Measurements from ENCODE around the gene TBKBP1. TPM values are rescaled to one million over a fixed set of nuclear protein-coding genes. Genes with fewer than 3 reads are reported as not detected.

TBKBP1 gene
- total RNA-seq, 1 donor from 2014 or later, result 6.3 TPM

- Histone ChIP-seq H3K27me3 (ENCODE audit: control insufficient read depth, insufficient read depth, low read length) (no peaks in the 10 kb centered on the region), H3K36me3 (ENCODE audit: control insufficient read depth, insufficient read depth, low read length) (peaks cover 31% of the 10 kb centered on the region), H3K4me3 (ENCODE audit: low read depth, low read length) (no peak overlapping the region)
- FAIRE-seq, result no peak
- no peak for TF ChIP-seq CTCF (IDR thresholded peaks at IDR 0.05; ENCODE audit: insufficient read depth, low read length, severe bottlenecking)
- no peak for DNase-seq (ENCODE audit: low read depth)
These were observed 19.5 kb upstream of the TBKBP1 start for GRCh38 chr17:47674499-47674898.

GRCh38 chr17:47675380-47676198, 18.4 kb upstream of the TBKBP1 start:
- FAIRE-seq (no peak), DNase-seq (ENCODE audit: low read depth) (no peak)
- H3K27me3 ChIP-seq (ENCODE audit: control insufficient read depth, insufficient read depth, low read length), result no peaks in the 10 kb centered on the region
- H3K36me3 ChIP-seq (ENCODE audit: control insufficient read depth, insufficient read depth, low read length), result peaks cover 31% of the 10 kb centered on the region
- no peak overlapping the region for H3K4me3 ChIP-seq (ENCODE audit: low read depth, low read length)
- TF ChIP-seq CTCF (IDR thresholded peaks at IDR 0.05; ENCODE audit: insufficient read depth, low read length, severe bottlenecking), result no peak

GRCh38 chr17:47676199-47676472, 17.8 kb upstream of the TBKBP1 start:
- H3K36me3 ChIP-seq (ENCODE audit: control insufficient read depth, insufficient read depth, low read length), result peaks cover 33% of the 10 kb centered on the region
- FAIRE-seq, result no peak
- no peak overlapping the region for H3K4me3 ChIP-seq (ENCODE audit: low read depth, low read length)
- TF ChIP-seq CTCF (IDR thresholded peaks at IDR 0.05; ENCODE audit: insufficient read depth, low read length, severe bottlenecking), result no peak
- H3K27me3 ChIP-seq (ENCODE audit: control insufficient read depth, insufficient read depth, low read length), result no peaks in the 10 kb centered on the region
- no peak for DNase-seq (ENCODE audit: low read depth)

- TF ChIP-seq CTCF (IDR thresholded peaks at IDR 0.05; ENCODE audit: insufficient read depth, low read length, severe bottlenecking), result no peak
- Histone ChIP-seq H3K36me3 (ENCODE audit: control insufficient read depth, insufficient read depth, low read length) (peaks cover 34% of the 10 kb centered on the region), H3K4me3 (ENCODE audit: low read depth, low read length) (no peak overlapping the region), H3K27me3 (ENCODE audit: control insufficient read depth, insufficient read depth, low read length) (no peaks in the 10 kb centered on the region)
- FAIRE-seq, result no peak
- no peak for DNase-seq (ENCODE audit: low read depth)
These were observed 17.3 kb upstream of the TBKBP1 start for GRCh38 chr17:47676510-47677165.

GRCh38 chr17:47678196-47678595, 15.8 kb upstream of the TBKBP1 start:
- no peaks in the 10 kb centered on the region for H3K27me3 ChIP-seq (ENCODE audit: control insufficient read depth, insufficient read depth, low read length)
- no peak overlapping the region for H3K4me3 ChIP-seq (ENCODE audit: low read depth, low read length)
- no peak for TF ChIP-seq CTCF (IDR thresholded peaks at IDR 0.05; ENCODE audit: insufficient read depth, low read length, severe bottlenecking)
- no peak for FAIRE-seq
- H3K36me3 ChIP-seq (ENCODE audit: control insufficient read depth, insufficient read depth, low read length), result peaks cover 39% of the 10 kb centered on the region
- DNase-seq (ENCODE audit: low read depth), result no peak
